Activated T-helper 17 cell treated with anti-CD3 and anti-CD28 coated beads, Interleukin-2, amount 50 U/mL, for 72 hours (primary cell): ENCODE measurements around the gene SDR42E2. TPM values are rescaled to one million over a fixed set of nuclear protein-coding genes. Genes with fewer than 3 reads are reported as not detected.

Experiments
- ATAC-seq: fragments of 150-1000 bp; cut with Tn5 transposase; replicated peaks from 2 replicates; pipeline ENCODE4 v1.10.0; 2021; ENCODE audit warnings: mild to moderate bottlenecking, moderate library complexity
- H3K27ac Mint-ChIP-seq: one replicate; pipeline ENCODE4 v1.8.0; 2022; ENCODE audit warnings: mixed read lengths
- H3K27me3 Mint-ChIP-seq: one replicate; pipeline ENCODE4 v1.8.0; 2022; ENCODE audit warnings: mixed read lengths
- H3K36me3 Mint-ChIP-seq: one replicate; pipeline ENCODE4 v1.8.0; 2022; ENCODE audit warnings: low read depth, mild to moderate bottlenecking, mixed read lengths
- H3K4me1 Mint-ChIP-seq: one replicate; pipeline ENCODE4 v1.8.0; 2022; ENCODE audit warnings: mixed read lengths
- H3K4me3 Mint-ChIP-seq: one replicate; pipeline ENCODE4 v1.8.0; 2022; ENCODE audit warnings: mild to moderate bottlenecking, mixed read lengths
- H3K9me3 Mint-ChIP-seq: one replicate; pipeline ENCODE4 v1.8.0; 2022; ENCODE audit warnings: mixed read lengths
- total RNA-seq, 2 donors: library from RNA; stranded (reverse); gene quantifications; one replicate each; pipeline ENCODE4 v1.2.3, GENCODE V29; 2022

SDR42E2 gene
- total RNA-seq, 2 donors from 2014 or later, result not detected

GRCh38 chr16:22222006-22222405, 59.7 kb downstream of the SDR42E2 start:
- H3K9me3 Mint-ChIP-seq, result no peaks in the 10 kb centered on the region
- peaks cover 21% of the 10 kb centered on the region for H3K36me3 Mint-ChIP-seq
- no peak for ATAC-seq
- no peak overlapping the region for H3K4me3 Mint-ChIP-seq
- H3K27ac Mint-ChIP-seq, result no peak overlapping the region
- H3K27me3 Mint-ChIP-seq, result no peaks in the 10 kb centered on the region
- peaks cover 8% of the 10 kb centered on the region for H3K4me1 Mint-ChIP-seq

- peaks cover 22% of the 10 kb centered on the region for H3K36me3 Mint-ChIP-seq
- ATAC-seq, result no peak
- H3K27ac Mint-ChIP-seq, result no peak overlapping the region
- no peak overlapping the region for H3K4me3 Mint-ChIP-seq
- no peaks in the 10 kb centered on the region for H3K27me3 Mint-ChIP-seq
- no peaks in the 10 kb centered on the region for H3K9me3 Mint-ChIP-seq
- peaks cover 5% of the 10 kb centered on the region for H3K4me1 Mint-ChIP-seq
These were observed 60.7 kb downstream of the SDR42E2 start for GRCh38 chr16:22222998-22223397.

GRCh38 chr16:22225060-22225459, 62.8 kb downstream of the SDR42E2 start:
- Mint-ChIP-seq H3K36me3 (peaks cover 38% of the 10 kb centered on the region), H3K9me3 (no peaks in the 10 kb centered on the region), H3K27me3 (no peaks in the 10 kb centered on the region), H3K4me1 (peaks cover 4% of the 10 kb centered on the region), H3K27ac (peak overlapping the region; percentile 62), H3K4me3 (no peak overlapping the region)
- ATAC-seq, result no peak

GRCh38 chr16:22229889-22230288, 67.6 kb downstream of the SDR42E2 start:
- Mint-ChIP-seq H3K27ac (no peak overlapping the region), H3K36me3 (peaks cover 56% of the 10 kb centered on the region), H3K4me3 (no peak overlapping the region)

GRCh38 chr16:22232277-22233036, 70.2 kb downstream of the SDR42E2 start:
- ATAC-seq, result peak; percentile 100
- H3K27me3 Mint-ChIP-seq, result no peaks in the 10 kb centered on the region
- H3K27ac Mint-ChIP-seq, result peak overlapping the region; percentile 13
- H3K36me3 Mint-ChIP-seq, result peaks cover 43% of the 10 kb centered on the region
- H3K4me1 Mint-ChIP-seq, result peaks cover 7% of the 10 kb centered on the region
- H3K9me3 Mint-ChIP-seq, result no peaks in the 10 kb centered on the region
- H3K4me3 Mint-ChIP-seq, result peak overlapping the region; percentile 8

More at GRCh38 chr16:22229889-22230288, 67.6 kb downstream of the SDR42E2 start:
- no peaks in the 10 kb centered on the region for H3K27me3 Mint-ChIP-seq
- peaks cover 7% of the 10 kb centered on the region for H3K4me1 Mint-ChIP-seq
- no peak for ATAC-seq
- no peaks in the 10 kb centered on the region for H3K9me3 Mint-ChIP-seq

GRCh38 chr16:22233037-22233372, 70.7 kb downstream of the SDR42E2 start:
- H3K36me3 Mint-ChIP-seq, result peaks cover 48% of the 10 kb centered on the region
- H3K4me3 Mint-ChIP-seq, result peak overlapping the region; percentile 8

GRCh38 chr16:22235839-22236745, 73.8 kb downstream of the SDR42E2 start:
- no peaks in the 10 kb centered on the region for H3K9me3 Mint-ChIP-seq
- H3K27me3 Mint-ChIP-seq, result no peaks in the 10 kb centered on the region
- H3K4me1 Mint-ChIP-seq, result peaks cover 22% of the 10 kb centered on the region
- ATAC-seq, result no peak
- no peak overlapping the region for H3K4me3 Mint-ChIP-seq
- H3K36me3 Mint-ChIP-seq, result peaks cover 25% of the 10 kb centered on the region
- no peak overlapping the region for H3K27ac Mint-ChIP-seq

More at GRCh38 chr16:22233037-22233372, 70.7 kb downstream of the SDR42E2 start:
- no peak overlapping the region for H3K27ac Mint-ChIP-seq
- H3K27me3 Mint-ChIP-seq, result no peaks in the 10 kb centered on the region
- H3K9me3 Mint-ChIP-seq, result no peaks in the 10 kb centered on the region
- ATAC-seq, result no peak
- peaks cover 7% of the 10 kb centered on the region for H3K4me1 Mint-ChIP-seq

- H3K4me1 Mint-ChIP-seq, result peaks cover 16% of the 10 kb centered on the region
- H3K27ac Mint-ChIP-seq, result peak overlapping the region; percentile 39
- H3K36me3 Mint-ChIP-seq, result peaks cover 14% of the 10 kb centered on the region
- no peaks in the 10 kb centered on the region for H3K9me3 Mint-ChIP-seq
- ATAC-seq, result peak; percentile 78
- peak overlapping the region; percentile 54 for H3K4me3 Mint-ChIP-seq
- H3K27me3 Mint-ChIP-seq, result no peaks in the 10 kb centered on the region
These were observed 77.0 kb downstream of the SDR42E2 start for GRCh38 chr16:22239131-22239805.

GRCh38 chr16:22240023-22240710, 77.9 kb downstream of the SDR42E2 start:
- Mint-ChIP-seq H3K9me3 (no peaks in the 10 kb centered on the region), H3K27ac (no peak overlapping the region), H3K4me3 (peak overlapping the region; percentile 9), H3K36me3 (peaks cover 8% of the 10 kb centered on the region), H3K27me3 (no peaks in the 10 kb centered on the region), H3K4me1 (peaks cover 16% of the 10 kb centered on the region)
- no peak for ATAC-seq

Other genes with a start within 250 kb of the SDR42E2 start
- 100 to 1,000 TPM; 202 to 322 TPM for gene UQCRC2, start 209.1 kb upstream of the SDR42E2 start, total RNA-seq
- gene PDZD9, start 161.4 kb upstream of the SDR42E2 start, total RNA-seq, result not detected
- 10 to 100 TPM; 10.9 to 14.2 TPM for gene MOSMO, start 154.4 kb upstream of the SDR42E2 start, total RNA-seq
- not detected for gene VWA3A, start 70.0 kb upstream of the SDR42E2 start, total RNA-seq
- 10 to 100 TPM; 22.5 to 29.0 TPM for gene EEF2K, start 43.8 kb downstream of the SDR42E2 start, total RNA-seq
- 10 to 100 TPM; 48.9 to 76.2 TPM for gene POLR3E, start 134.9 kb downstream of the SDR42E2 start, total RNA-seq
- 10 to 100 TPM; 26.3 to 41.0 TPM for gene CDR2, start 212.1 kb downstream of the SDR42E2 start, total RNA-seq